Natural killer cell treated with Interleukin-12 subunit alpha and Interleukin-12 subunit beta and Interleukin-15 and Interleukin-18, amount 100 ng/mL, for 72 hours (primary cell): ENCODE results near the gene RNF31. TPM values are rescaled to one million over a fixed set of nuclear protein-coding genes. Genes with fewer than 3 reads are reported as not detected.

Source experiments
- ATAC-seq, 2 donors: fragments of 150-1000 bp; cut with Tn5 transposase in 1 of 2; sonication (Bioruptor Pico), chemical (Tn5 transposase) in 1 of 2; 2 replicates each; pipeline ENCODE4 v1.10.0; 2021
- DNase-seq: peaks from one replicate; pipeline ENCODE4 v3.0.0; 2022; ENCODE audit warnings: low spot score
- H3K27ac Mint-ChIP-seq, 2 donors: 1 replicate in 1 of 2; 2 replicates in 1 of 2; pipeline ENCODE4 v1.8.0; 2022; ENCODE audit warnings: mixed read lengths in 2 of 2, mild to moderate bottlenecking in 1 of 2, moderate library complexity in 1 of 2
- H3K27me3 Mint-ChIP-seq, 2 donors: 1 replicate in 1 of 2; 2 replicates in 1 of 2; pipeline ENCODE4 v1.8.0; 2022; ENCODE audit warnings: mixed read lengths in 2 of 2
- H3K36me3 Mint-ChIP-seq: one replicate; pipeline ENCODE4 v1.8.0; 2022; ENCODE audit warnings: mixed read lengths
- H3K4me1 Mint-ChIP-seq, 2 donors: 1 replicate in 1 of 2; 2 replicates in 1 of 2; pipeline ENCODE4 v1.8.0; 2022; ENCODE audit warnings: low read depth in 2 of 2, mixed read lengths in 2 of 2, mild to moderate bottlenecking in 1 of 2
- H3K4me3 Mint-ChIP-seq: one replicate; pipeline ENCODE4 v1.8.0; 2022; ENCODE audit warnings: mixed read lengths
- H3K9me3 Mint-ChIP-seq: 2 replicates; pipeline ENCODE4 v1.8.0; 2022; ENCODE audit warnings: mixed read lengths
- total RNA-seq, 2 donors: library from RNA; stranded (reverse); gene quantifications; one replicate each; pipeline ENCODE4 v1.2.3, GENCODE V29; 2022

Gene RNF31
- total RNA-seq, 2 donors from 2014 or later, result 115 to 170 TPM

DNA sequence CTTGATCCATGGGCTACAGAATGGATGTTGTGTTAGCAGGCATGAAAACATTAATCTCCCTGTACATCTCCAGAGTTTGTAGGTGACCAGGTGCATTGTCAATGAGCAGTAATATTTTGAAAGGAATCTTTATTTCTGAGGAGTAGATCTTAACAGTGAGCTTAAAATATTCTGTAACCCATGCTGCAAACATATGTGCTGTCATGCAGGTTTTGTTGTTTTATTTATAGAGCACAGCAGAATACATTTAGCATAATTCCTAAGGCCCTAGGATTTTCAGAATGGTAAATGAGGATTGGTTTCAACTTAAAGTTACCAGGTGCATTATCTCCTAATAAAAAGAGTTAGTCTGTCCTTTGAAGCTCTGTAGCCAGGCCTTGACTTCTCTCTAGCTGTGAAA is 20.4 kb upstream of the RNF31 start:
- no peaks in the 10 kb centered on the region for H3K9me3 Mint-ChIP-seq
- H3K4me1 Mint-ChIP-seq, result no peaks in the 10 kb centered on the region
- H3K27me3 Mint-ChIP-seq, result no peaks in the 10 kb centered on the region
- no peaks in the 10 kb centered on the region for H3K36me3 Mint-ChIP-seq
- no peak overlapping the region for H3K27ac Mint-ChIP-seq
- DNase-seq, result no peak
- H3K4me3 Mint-ChIP-seq, result no peak overlapping the region
- no peak for ATAC-seq

DNA sequence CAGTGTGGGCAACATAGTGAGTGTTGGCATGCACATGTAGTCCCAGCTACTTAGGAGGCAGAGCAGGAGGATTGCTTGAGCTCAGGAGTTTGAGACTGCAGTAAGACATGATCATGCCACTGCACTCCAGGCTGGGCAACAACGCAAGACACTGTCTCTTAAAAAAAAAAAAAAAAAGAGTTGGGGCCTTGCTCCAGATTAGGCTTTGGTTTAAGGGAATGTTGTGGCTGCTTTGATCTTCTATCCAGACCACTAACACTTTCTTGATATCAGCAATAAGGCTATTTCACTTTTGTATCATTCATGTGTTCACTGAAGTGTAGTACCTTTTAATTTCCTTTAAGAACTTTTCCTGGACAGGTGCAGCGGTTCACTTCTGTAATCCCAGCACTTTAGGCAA is 19.6 kb upstream of the RNF31 start:
- no peaks in the 10 kb centered on the region for H3K27me3 Mint-ChIP-seq
- no peak overlapping the region for H3K4me3 Mint-ChIP-seq

DNA sequence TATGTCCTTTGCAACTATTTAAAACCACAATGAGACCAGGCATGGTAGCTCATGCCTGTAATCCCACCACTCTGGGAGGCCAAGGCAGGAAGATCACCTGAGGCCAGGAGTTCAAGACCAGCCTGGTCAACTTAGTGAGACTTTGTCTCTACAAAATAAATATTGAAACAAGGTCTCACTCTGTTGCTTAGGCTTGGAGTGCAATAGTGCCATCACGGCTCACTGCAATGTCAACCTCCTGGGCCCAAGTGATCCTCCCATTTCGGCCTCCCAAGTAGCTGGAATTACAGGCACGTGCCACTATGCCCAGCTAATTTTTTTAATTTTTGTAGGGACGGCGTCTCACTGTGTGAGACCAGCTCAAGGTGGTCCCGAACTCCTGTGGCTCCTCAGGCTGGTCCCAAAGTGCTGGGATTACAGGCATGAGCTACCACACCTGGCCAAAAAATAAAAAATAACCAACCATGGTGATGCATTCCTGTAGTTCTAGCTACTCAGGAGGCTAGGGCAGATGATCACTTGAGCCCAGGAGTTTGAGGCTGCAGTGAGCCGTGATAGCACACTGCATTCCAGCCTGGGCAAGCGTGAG is 17.8 kb upstream of the RNF31 start:
- no peak for DNase-seq
- no peaks in the 10 kb centered on the region for H3K36me3 Mint-ChIP-seq
- no peaks in the 10 kb centered on the region for H3K9me3 Mint-ChIP-seq
- no peaks in the 10 kb centered on the region for H3K27me3 Mint-ChIP-seq
- H3K27ac Mint-ChIP-seq, result no peak overlapping the region
- no peaks in the 10 kb centered on the region for H3K4me1 Mint-ChIP-seq
- no peak overlapping the region for H3K4me3 Mint-ChIP-seq
- ATAC-seq, result no peak

More for the DNA sequence above, 19.6 kb upstream of the RNF31 start:
- H3K27ac Mint-ChIP-seq, result no peak overlapping the region
- no peak for ATAC-seq
- H3K9me3 Mint-ChIP-seq, result no peaks in the 10 kb centered on the region
- H3K36me3 Mint-ChIP-seq, result no peaks in the 10 kb centered on the region
- H3K4me1 Mint-ChIP-seq, result no peaks in the 10 kb centered on the region
- peak; percentile 41 for DNase-seq

DNA sequence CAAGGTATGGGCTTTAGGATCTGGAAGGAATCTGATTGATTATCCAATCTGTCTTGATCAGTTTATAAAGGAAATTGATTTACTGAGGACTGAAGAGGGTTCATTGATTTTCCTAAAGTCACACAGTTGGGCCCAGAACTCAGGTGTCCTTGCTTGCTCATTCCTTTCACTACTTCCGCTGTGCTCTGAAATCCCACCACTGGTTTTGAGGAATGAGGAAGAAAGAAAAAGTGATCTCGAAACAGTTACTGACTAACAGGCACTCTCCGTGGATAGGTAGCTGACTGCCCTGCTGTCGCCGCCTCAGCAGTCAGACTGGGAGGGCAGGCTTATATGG is 16.9 kb upstream of the RNF31 start, which contains the start of gene FITM1:
FITM1 (plus strand) TSS at position 280 of the 337 bp plus-strand sequence. CDS start 905 bp downstream, outside the sequence.
- no peaks in the 10 kb centered on the region for H3K27me3 Mint-ChIP-seq
- ATAC-seq (no peak), DNase-seq (peak; percentile 22)
- no peak within 1 kb of the TSS for H3K4me3 Mint-ChIP-seq
- H3K9me3 Mint-ChIP-seq, result no peaks in the 10 kb centered on the region
- no peak within 1 kb of the TSS for H3K27ac Mint-ChIP-seq
- H3K36me3 Mint-ChIP-seq, result no peaks in the 10 kb centered on the region
- H3K4me1 Mint-ChIP-seq, result peaks cover 3 to 4% of the 10 kb centered on the region in 2 donors

DNA sequence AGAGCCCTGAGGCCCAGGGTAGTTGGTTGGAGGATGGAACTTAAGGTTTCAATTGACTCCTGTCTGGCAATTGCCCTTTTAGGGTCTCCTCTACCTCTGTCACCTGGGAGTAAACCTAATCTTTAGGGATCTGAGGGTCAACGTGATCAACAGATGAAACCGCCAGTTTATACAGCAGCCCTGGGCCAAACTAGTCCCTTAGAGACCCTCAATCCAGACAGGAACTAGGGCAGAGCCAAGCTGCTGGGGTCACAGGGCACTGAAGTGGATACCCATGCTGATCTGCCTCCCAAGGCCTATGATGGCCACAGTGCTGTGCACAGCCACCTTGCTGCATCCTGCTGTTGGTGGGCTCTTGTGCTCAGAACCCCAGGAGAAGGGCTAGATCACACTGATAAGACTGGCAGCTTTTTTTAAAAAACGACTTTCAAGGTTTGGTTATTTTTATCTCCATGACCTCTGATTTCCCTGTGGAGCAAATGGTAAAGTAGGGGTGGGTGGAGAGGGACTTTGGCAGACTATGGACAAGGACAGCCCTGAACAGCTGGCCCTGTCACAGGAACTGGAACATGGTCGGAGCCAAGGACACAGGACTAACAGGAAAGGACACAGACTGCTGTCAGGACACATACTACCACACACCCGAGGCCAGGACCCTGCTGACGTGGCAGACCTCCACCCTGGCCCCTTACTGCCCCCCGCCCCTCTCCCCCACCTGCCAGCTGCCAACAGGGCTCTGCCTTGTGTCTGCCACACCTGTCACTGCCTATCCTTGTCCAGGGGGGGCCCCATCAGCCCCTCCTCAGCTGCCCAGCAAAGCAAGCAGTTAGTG is 16.4 kb upstream of the RNF31 start:
- Mint-ChIP-seq H3K27me3 (no peaks in the 10 kb centered on the region), H3K36me3 (no peaks in the 10 kb centered on the region), H3K9me3 (no peaks in the 10 kb centered on the region), H3K4me3 (no peak overlapping the region), H3K4me1 (peaks cover 6 to 7% of the 10 kb centered on the region in 2 donors), H3K27ac (no peak overlapping the region)
- no peak for ATAC-seq
- peak; percentile 57 for DNase-seq

DNA sequence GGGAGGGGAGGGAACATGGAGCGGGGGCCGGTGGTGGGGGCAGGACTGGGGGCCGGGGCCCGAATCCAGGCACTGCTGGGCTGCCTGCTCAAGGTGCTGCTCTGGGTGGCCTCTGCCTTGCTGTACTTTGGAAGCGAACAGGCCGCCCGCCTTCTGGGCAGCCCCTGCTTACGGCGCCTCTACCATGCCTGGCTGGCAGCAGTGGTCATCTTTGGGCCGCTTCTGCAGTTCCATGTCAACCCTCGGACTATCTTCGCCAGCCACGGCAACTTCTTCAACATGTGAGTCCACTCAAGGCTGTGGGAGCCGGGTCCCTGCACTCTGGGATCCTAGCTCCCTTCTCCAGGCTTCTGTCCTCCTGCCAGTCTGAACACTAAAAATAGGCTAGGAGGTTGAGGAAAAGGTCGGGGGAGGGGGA is 15.7 kb upstream of the RNF31 start:
- Mint-ChIP-seq H3K4me1 (peaks cover 7 to 8% of the 10 kb centered on the region in 2 donors), H3K36me3 (no peaks in the 10 kb centered on the region), H3K27me3 (no peaks in the 10 kb centered on the region), H3K9me3 (no peaks in the 10 kb centered on the region), H3K27ac (no peak overlapping the region), H3K4me3 (no peak overlapping the region)
- ATAC-seq, result no peak
- peak; percentile 41 for DNase-seq

DNA sequence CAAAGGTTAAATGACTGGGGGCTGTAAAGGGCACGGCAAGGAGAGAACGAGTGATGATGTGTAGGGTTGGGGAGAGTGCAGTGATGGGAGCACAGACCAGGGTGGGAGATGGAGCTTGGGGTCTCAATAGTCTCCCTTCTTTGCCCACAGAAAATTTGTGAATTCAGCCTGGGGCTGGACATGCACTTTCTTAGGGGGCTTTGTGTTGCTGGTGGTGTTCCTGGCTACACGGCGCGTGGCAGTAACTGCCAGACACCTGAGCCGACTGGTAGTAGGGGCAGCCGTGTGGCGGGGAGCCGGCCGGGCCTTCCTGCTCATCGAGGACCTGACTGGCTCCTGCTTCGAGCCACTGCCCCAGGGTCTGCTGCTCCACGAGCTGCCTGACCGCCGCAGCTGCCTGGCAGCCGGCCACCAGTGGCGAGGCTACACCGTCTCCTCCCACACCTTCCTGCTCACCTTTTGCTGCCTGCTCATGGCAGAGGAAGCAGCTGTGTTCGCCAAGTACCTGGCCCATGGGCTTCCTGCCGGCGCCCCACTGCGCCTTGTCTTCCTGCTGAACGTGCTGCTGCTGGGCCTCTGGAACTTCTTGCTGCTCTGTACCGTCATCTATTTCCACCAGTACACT is 15.1 kb upstream of the RNF31 start:
- DNase-seq (peak; percentile 42), ATAC-seq (no peak)
- Mint-ChIP-seq H3K4me3 (no peak overlapping the region), H3K27ac (no peak overlapping the region), H3K9me3 (no peaks in the 10 kb centered on the region), H3K4me1 (peaks cover 13 to 14% of the 10 kb centered on the region in 2 donors), H3K27me3 (no peaks in the 10 kb centered on the region), H3K36me3 (peaks cover 3% of the 10 kb centered on the region)

DNA sequence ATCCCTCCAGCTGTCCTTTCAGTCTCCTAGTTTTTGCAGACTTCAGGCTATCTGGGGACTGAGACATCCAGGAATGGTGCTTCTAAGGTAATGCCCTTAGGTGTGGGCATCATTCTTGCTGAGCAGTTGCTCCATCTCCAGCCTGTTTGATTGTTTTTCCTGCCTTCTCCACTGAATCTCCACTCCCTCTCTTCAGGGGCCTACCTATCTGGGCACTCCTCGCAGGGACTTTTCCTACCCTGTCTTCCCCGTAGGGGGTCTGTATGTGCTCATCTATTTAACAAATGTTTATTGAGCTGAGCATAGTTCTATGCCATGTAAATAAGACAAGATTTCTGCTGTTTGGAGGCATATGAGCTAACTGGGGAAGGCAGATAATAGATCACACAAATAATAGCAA is 14.3 kb upstream of the RNF31 start:
- no peaks in the 10 kb centered on the region for H3K27me3 Mint-ChIP-seq
- no peak overlapping the region for H3K4me3 Mint-ChIP-seq
- peak; percentile 16 for DNase-seq
- peaks cover 16% of the 10 kb centered on the region in 2 donors for H3K4me1 Mint-ChIP-seq
- ATAC-seq, result no peak
- H3K36me3 Mint-ChIP-seq, result peaks cover 4% of the 10 kb centered on the region
- no peaks in the 10 kb centered on the region for H3K9me3 Mint-ChIP-seq
- H3K27ac Mint-ChIP-seq, result no peak overlapping the region

DNA sequence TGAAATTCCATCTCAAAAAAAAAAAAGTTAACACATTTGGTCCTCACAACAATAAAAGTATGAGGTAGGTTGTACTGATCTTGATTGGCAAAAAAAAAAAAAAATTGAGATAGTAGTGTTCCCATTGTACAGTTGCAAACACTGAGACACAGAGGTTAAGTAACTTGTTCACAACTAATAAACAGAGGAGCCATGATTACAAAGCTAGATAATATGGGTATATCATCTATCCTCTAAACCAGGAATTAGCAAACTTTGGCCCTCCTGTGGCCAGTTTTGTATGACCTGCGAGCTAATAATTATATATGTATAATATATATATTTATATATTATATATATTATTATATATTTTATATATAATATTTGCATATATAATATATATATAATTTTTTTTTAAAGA is 13.6 kb upstream of the RNF31 start:
- DNase-seq (no peak), ATAC-seq (no peak)
- Mint-ChIP-seq H3K9me3 (no peaks in the 10 kb centered on the region), H3K36me3 (peaks cover 4% of the 10 kb centered on the region), H3K4me3 (no peak overlapping the region), H3K27me3 (no peaks in the 10 kb centered on the region), H3K27ac (no peak overlapping the region), H3K4me1 (peaks cover 19 to 21% of the 10 kb centered on the region in 2 donors)

DNA sequence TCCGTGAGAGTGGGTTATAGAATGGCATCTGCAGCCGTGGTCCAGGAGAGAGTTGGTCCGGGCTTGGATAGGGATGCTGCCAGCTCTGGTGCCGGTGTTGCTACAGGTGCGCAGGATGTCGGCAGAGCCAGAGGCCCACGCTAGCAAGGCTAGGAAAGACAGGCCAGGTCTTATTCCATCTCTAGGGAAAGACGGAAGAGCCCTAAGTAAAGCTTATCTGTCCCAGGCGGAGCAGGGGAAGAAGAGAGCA is 11.8 kb upstream of the RNF31 start:
- H3K27me3 Mint-ChIP-seq, result no peaks in the 10 kb centered on the region
- H3K4me3 Mint-ChIP-seq, result peak overlapping the region; percentile 89
- peak overlapping the region; percentile 59 to 84 for H3K27ac Mint-ChIP-seq
- ATAC-seq, result no peak
- no peaks in the 10 kb centered on the region for H3K9me3 Mint-ChIP-seq
- H3K36me3 Mint-ChIP-seq, result peaks cover 13% of the 10 kb centered on the region
- no peak for DNase-seq
- H3K4me1 Mint-ChIP-seq, result peaks cover 31% of the 10 kb centered on the region in 2 donors

DNA sequence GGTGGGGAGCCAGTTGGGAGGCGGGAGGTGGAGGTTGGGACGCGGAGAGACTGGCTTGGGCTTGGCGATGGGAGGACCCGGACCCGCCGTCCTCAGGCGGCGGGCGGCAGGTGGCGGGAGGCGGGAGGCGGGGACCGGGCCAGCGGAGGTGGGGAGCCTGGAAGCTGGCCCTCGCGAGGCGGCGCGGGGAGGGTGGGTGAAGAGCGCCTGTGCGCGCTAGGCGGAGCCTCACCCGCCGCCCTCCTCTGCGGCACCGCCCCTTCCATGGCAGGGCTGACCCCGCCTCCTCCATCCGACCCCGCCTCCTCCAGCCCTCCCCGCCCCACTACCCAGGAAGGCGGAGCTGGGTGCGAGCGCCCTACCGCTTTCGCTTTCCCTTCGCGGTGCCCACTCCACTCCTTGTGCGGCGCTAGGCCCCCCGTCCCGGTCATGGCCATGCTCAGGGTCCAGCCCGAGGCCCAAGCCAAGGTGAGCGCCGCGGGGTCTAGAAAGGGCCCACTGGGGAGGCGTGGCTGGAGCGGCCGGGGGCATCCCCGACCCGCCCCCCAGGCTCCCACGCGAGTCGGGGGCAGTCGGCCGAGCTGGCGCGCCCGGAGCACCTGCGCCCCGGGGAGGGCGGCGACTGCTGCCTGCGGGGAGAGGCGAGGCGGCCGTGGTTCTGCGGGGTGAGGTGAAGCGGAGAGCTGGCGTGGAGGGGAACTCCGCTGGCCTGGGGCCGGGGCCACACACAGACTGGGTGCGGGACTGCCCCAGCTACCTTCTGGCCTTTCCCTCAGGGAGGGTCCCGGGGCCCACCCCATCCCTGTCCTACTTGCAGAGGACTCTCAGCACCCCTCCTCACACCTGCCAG is 11.2 kb upstream of the RNF31 start, which contains the start of gene PSME1:
PSME1 (plus strand) TSS at position 361 of the 850 bp plus-strand sequence; CDS start at position 430, 69 bp downstream.
- H3K27me3 Mint-ChIP-seq, result no peaks in the 10 kb centered on the region
- peak; percentile 96 for DNase-seq
- H3K4me1 Mint-ChIP-seq, result peaks cover 31 to 35% of the 10 kb centered on the region in 2 donors

DNA sequence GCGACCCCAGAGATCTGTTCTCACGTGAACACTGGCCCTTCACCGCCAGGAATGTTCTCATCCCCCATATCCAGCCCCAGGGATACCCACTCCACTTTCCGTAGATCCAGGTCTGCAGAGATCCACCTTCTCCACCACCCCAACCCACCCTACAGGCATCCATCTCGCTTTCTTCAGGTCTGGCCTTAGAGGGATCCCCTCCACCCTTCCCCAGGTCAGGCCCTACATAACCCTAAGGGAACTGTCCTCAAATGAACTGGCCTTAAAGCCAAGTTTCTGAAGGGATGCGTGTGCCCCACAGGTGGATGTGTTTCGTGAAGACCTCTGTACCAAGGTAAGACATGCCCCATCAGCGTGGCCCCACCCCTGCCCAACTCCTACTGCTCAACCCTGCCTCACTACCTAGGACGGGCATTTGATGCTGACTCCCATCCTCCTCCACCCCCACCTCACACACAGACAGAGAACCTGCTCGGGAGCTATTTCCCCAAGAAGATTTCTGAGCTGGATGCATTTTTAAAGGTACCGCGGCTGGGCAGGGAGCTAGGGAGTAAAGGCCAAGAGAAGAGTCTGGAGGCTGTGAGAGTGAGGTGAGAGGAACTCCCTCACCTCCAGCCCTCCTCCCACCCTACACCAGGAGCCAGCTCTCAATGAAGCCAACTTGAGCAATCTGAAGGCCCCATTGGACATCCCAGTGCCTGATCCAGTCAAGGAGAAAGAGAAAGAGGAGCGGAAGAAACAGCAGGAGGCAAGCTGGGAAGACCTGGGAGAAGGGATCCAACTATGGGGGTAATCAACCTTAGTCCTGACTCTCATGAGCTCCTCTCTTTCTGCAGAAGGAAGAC is 10.4 kb upstream of the RNF31 start:
- Mint-ChIP-seq H3K4me1 (peaks cover 34 to 39% of the 10 kb centered on the region in 2 donors), H3K27ac (peak overlapping the region; percentile 83 to 90), H3K36me3 (peaks cover 13% of the 10 kb centered on the region), H3K9me3 (no peaks in the 10 kb centered on the region), H3K4me3 (peak overlapping the region; percentile 89), H3K27me3 (no peaks in the 10 kb centered on the region)
- ATAC-seq, result no peak
- DNase-seq, result no peak

More for the DNA sequence above, 11.2 kb upstream of the RNF31 start, which contains the start of gene PSME1:
- H3K27ac Mint-ChIP-seq, result peak within 1 kb of the TSS; percentile 83 to 90
- H3K4me3 Mint-ChIP-seq, result peak within 1 kb of the TSS; percentile 89
- peak; percentile 98 to 99 for ATAC-seq
- H3K9me3 Mint-ChIP-seq, result no peaks in the 10 kb centered on the region
- H3K36me3 Mint-ChIP-seq, result peaks cover 13% of the 10 kb centered on the region
